GM19372 (cell line): Measurements from ENCODE around the gene LZTS2.
A peak's percentile ranks its signal among the peaks of the same experiment; 100 is the strongest.

Source experiments
- ATAC-seq: cut with Tn5 transposase; IDR thresholded peaks from one replicate; pipeline ENCODE4 v1.9.1; 2021; ENCODE audit warnings: mild to moderate bottlenecking, low read depth, moderate library complexity; ENCODE audit not compliant: unreplicated experiment

Gene LZTS2

DNA sequence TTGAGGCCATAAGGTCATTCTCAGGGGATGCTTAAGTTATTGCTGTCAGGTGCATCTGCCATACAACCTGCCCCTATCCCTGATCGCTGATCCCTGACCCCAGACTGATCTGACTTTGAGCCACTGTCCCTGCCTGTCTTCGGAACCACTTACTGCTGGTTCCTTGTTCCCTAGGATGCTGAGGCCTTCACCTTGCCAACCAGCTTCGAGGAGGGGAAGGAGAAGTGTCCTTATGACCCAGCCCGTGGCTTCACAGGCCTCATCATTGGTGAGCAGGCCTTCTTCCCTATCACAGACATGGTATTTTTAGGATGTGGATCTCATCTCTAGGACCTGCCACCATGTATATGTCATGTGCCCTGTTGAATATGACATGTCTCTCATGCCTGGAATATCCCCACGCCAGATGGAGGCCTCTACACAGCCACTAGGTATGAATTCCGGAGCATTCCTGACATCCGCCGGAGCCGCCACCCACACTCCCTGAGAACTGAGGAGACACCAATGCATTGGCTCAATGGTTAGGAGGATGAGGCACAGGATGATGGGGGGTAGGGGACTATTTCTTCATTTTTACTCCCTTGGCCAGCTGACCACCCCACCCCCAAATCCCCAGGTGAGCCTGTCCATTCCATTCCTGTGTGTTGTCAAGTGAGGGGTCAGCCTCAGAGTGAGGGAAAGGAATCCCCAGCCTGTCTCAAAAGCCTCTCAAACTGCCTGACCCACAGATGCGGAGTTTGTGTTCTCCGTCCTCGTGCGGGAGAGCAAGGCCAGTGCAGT lies 21.3 kb upstream of the LZTS2 start:
- no peak for ATAC-seq

DNA sequence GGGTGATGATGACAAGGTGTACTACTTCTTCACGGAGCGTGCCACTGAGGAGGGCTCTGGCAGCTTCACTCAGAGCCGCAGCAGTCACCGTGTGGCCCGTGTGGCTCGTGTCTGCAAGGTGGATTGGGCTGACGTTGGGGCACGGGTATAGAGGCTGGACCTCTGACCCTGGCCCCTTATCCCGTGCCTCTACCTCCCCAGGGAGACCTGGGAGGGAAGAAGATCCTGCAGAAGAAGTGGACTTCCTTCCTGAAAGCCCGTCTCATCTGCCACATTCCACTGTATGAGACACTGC lies 20.8 kb upstream of the LZTS2 start:
- no peak for ATAC-seq

DNA sequence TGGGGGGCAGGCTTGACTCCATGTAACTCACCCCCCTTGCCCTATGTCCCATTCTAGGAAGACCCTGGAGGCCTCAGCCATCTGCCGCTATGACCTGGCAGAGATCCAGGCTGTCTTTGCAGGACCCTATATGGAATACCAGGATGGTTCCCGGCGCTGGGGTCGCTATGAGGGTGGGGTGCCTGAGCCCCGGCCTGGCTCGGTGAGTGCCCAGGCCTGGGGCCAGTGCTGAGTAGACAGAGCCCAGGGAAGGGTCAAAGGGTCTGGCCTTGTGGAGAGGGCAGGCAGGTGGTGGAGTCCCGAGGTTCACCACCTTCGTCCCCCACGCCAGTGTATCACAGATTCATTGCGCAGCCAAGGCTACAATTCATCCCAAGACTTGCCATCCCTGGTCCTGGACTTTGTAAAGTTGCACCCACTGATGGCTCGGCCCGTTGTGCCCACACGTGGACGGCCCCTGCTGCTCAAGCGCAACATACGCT lies 19.8 kb upstream of the LZTS2 start:
- no peak for ATAC-seq

DNA sequence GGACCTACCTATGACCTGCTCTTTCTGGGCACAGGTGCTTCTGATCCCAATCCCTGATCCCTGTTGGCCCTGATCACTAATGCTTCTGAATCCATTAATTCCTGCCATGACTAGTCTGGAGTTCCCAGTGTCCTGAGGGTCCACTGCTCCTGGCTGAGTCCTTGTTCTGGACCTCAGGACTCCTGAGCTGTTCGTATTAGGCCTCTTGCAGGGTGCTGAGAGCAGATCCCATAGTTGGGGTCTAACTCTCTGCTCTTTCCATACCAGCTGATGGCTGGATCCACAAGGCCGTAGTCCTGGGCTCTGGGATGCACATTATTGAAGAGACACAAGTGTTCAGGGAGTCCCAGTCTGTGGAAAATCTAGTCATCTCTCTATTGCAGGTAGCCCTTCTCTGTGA lies 19.3 kb upstream of the LZTS2 start:
- ATAC-seq, result no peak

DNA sequence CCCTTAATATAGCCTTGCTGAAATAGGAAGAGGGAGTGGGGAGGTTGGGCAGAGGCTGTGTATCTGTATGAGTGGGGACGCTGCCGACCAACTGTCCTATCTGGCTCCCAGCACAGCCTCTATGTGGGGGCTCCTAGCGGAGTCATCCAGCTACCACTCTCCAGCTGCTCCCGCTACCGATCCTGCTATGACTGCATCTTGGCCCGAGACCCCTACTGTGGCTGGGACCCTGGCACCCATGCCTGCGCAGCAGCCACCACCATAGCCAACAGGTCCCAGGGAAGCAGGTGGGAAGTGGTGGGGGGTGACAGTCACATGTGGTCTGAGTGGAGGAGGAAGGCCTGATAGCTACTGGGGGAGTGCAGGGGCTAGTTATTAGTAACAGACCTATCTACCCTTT lies 18.9 kb upstream of the LZTS2 start:
- ATAC-seq, result no peak

DNA sequence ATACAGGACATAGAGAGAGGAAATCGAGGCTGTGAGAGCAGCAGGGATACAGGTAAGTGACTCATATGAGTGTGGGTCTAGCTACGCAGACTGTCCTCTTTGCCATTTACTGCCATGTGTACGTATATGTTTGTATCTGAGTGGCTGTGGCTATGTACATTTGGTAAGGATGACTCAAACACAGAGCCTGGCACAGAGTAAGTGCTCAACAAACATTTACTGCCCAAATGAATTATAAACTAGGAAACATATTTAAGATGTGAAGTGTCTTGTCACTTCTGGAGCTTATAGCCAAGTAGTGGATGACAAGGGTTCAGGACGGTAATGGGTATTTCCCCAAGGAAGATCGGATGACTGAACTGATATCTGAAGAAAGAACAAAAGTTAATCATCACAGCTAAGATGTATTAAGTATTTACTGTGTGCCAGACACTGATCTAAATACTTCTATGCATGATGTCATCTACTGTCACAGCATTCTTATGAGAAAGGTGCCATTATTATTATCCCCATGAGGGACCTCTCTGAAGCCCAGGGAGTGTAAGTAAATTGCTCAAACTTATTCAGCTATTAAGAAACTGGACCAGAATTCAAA lies 18.3 kb upstream of the LZTS2 start:
- no peak for ATAC-seq

DNA sequence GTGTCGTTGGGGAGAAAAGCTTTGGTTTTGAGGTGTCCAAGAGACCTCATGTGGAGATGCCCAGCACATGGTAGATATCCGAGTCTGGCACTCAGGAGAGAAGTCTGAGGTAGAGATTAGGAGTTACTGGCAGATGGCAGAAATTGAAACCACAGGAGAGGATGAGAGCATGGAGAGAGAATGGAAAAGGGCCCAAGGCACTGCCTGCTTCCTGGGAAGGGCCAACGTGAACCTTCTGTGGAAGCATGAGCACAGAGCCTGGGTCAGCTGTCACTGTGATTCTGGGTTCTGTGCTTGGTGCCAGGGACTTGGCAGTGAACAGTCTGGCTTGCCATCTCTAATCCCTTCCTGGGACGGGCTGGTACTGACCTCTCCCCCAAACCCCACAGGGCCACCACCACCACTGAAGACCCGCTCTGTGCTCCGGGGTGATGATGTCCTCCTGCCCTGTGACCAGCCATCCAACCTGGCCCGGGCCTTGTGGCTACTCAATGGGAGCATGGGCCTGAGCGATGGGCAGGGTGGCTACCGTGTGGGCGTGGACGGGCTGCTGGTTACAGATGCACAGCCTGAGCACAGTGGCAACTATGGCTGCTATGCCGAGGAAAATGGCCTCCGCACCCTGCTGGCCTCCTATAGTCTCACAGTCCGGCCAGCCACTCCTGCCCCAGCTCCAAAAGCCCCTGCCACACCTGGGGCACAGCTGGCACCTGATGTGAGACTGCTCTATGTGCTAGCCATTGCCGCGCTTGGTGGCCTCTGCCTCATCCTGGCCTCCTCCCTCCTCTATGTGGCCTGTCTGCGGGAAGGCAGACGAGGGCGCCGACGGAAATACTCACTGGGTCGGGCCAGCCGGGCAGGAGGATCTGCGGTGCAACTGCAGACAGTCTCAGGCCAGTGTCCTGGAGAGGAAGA lies 16.4 kb upstream of the LZTS2 start:
- no peak for ATAC-seq

DNA sequence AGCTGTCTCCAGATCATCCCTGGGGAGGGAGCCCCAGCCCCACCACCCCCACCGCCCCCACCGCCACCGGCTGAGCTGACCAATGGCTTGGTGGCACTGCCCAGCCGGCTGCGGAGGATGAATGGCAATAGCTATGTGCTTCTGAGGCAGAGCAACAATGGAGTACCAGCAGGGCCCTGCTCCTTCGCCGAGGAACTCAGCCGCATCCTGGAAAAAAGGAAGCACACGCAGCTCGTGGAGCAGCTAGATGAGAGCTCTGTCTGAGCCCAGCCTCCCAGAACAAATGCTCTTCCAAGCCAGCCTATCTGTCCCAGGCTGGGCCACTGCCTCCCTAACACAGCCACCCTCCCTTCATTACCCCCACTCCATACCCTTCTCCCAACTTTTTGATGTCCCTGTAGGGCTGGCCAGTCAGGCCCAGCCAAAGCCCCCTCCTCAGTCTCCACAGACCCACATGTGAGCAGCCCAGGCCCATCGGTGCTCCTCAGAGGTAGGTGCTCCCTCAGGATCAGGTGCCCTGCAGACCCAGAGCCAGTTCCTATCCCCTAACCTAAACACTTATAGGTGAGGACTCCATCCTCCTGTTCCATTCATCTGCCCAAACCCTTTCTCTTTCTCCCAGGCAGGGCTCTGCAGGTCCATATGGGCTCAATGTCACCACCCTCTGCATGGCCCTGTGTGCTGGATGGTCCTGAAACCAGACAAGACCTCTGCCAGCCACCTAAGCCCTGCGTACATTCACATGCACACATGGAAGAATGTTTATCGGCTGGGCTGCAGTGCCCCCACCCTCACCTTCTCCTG lies 15.5 kb upstream of the LZTS2 start:
- ATAC-seq, result no peak

DNA sequence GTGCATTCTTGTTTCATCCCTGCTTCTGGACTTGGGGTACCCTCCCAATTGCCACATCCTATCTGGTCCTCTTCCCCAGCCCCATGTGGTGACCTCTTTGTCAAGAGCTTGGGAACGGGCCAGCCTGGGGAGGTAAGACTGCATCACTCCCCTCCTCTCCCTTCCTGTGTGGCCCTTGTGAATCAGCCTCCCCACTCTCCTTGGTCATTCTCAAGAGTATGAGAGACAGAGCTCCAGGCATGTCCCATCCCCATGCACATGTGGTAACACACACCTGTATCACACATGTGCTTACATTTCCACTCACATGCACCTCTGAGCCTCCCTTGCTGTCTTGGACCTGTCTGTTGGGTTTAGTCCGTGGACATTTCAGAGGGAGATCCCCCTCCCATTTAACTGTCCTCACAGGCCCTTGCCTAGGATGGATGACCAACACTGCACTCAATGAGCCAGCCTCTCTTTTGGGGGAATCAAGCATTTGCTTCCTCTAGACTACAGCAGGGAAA lies 14.9 kb upstream of the LZTS2 start:
- no peak for ATAC-seq

DNA sequence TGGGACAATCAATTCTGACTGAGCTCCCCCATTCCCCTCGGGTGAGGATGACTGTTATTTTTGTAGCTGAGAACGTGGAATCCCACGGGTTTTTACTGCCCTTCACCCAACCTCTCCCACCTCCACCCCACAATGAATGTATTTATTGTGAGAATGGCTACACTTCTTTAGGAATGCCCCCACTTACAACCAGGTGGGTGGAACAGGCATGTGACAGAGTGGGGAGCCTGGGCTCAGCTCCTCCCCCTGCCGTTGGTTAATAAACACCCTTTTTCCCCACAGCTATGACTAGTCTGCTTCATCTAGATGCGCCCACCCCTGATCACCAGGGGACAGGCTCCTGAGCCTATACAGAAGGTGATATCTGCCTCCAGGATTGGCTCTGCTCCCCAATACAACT lies 14.3 kb upstream of the LZTS2 start:
- no peak for ATAC-seq

DNA sequence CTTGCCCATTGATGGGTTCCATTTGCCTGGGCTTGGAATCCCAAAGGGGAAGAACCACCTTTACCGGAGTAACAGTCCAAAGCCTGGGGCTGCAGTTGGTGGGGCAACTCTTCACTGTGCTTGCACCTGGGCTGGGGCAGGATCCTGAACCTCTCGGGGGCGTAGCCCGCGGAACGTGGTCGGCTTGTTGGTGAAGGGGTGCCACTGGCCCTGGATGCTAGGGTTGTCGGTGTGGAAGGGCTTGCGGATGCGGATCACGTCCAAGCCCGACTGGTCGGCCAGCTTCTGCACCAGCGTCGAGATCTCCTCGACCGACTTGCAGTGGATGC lies 13.0 kb upstream of the LZTS2 start:
- no peak for ATAC-seq

DNA sequence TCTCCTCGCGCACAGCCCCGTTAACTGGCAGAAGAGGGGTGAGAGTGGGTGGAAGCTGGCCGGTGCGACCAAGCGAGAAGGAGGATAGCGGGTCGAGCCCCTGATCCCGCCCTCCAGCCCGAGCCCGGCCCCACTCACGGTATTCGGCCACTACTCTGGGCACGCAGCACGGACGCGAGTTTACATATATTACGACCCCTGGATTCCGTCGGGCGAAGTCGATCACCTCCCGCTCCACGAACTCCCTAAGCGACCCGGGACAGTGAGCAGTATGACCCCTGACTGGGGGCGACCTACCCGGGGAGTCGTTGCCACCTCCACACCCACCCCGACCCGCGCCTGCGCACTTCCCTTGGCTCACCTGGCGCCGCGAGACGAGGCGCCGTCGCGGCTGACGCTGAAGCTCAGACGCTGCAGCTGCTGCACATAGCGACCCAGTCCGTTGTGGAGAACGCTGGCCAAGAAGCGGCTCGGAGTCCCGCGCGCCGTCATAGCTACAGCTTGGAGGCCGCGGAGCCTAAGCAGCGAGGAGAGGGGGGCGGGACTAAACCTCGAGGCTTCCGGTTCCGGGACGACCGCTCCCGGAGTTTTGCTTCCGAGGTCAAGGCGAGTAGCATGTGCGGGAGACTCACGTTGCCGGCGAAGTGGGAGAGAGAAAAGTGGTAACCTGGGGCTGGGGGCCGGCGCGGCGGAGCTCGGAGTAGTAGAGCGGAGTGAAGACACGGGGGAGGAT lies 12.5 kb upstream of the LZTS2 start, which contains the start of the genes MRPL43 and TWNK:
MRPL43 (minus strand) TSS at position 546 of the 733 bp plus-strand sequence; CDS start at position 492, 54 bp downstream.
TWNK (plus strand) TSS at position 592 of the 733 bp plus-strand sequence. CDS start 668 bp downstream, outside the sequence.
- peak; percentile 80 for ATAC-seq

DNA sequence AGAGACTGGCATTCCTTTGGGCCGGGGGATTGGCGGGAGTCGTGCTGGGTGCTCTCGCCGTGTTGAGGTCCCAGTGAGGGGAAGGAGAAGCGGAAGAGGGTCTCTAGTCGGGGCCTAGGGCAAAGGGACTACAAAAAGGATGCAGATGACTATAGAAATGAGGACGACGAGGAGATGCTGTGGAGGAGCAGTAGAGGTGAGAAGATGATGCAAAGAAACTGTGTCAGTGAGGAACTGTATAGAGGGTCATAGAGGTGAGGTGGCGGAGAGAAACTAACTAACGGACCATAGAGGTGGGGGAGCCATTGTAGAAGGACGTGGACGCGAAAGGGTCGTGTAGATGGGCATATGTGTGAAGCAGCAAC lies 11.9 kb upstream of the LZTS2 start:
- no peak for ATAC-seq

DNA sequence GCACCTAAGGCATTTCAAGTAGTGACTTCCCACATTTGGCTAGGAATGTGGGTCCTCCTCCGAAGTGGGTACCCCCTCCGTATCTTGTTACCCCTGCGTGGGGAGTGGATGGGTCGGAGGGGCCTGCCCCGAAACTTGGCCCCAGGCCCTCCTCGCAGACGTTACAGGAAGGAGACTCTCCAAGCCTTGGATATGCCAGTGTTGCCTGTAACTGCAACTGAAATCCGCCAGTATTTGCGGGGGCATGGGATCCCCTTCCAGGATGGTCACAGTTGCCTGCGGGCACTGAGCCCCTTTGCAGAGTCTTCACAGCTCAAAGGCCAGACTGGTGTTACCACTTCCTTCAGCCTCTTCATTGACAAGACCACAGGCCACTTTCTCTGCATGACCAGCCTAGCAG lies 11.4 kb upstream of the LZTS2 start:
- no peak for ATAC-seq

DNA sequence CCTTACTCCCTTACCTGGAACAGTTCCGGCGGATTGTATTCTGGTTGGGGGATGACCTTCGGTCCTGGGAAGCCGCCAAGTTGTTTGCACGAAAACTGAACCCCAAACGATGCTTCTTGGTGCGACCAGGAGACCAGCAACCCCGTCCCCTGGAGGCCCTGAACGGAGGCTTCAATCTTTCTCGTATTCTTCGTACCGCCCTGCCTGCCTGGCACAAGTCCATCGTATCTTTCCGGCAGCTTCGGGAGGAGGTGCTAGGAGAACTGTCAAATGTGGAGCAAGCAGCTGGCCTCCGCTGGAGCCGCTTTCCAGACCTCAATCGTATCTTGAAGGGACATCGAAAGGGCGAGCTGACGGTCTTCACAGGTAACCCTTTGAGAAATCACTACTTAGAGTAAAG lies 10.5 kb upstream of the LZTS2 start:
- ATAC-seq, result no peak

DNA sequence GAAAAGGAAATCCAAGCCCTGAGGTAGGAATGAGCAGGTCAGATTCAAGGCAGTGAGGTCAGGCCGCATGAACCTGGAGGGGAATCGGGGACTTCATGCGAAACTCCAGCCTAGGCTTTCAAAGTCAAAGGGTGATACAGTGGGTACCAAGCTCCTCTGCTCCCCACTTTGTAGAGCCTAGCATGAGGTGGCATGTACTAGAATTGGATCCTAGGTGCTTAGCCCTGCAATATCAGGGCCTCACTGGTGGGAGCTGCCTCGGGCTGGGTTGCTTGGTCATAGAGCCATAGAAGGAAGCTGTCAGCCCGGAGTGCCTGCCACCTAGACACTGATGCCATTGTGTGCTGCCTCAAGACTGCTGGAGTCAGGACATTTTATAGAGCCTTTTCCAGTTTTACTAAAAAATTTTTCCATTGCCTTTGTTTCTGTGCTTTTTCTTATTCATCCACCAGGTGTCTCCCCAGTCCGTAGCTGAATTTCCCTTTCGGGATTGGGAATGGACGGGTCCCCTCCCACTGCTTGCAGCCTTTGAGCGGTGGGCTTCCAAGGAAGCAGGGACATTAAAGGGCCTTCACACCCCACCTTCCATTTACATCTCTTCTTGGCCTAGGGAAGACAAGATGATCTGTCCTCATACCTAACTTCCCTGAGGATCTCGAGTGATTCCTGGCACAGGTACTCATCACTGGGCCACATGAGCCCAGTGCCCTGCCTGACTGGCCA lies 5.5 kb upstream of the LZTS2 start:
- no peak for ATAC-seq

DNA sequence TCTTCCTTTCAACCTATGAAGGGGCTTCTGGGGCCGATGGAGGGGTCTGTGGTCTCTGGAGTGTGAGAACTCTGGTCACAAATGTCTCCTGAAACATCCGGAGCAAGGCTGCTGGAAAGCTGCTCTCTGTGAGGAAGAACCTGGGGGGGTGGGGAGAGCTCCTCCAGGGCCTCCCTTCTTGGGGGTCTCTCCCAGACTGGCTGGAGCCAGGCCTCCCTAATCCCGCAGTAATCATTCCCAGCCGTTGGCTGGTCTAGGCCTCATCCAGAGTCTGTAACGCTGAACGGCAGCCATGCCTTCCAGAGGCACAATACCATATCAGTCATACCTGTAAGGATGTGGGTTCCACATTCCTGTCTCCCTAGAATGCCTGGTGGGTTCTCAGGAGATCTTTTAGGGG lies 4.4 kb upstream of the LZTS2 start:
- no peak for ATAC-seq

DNA sequence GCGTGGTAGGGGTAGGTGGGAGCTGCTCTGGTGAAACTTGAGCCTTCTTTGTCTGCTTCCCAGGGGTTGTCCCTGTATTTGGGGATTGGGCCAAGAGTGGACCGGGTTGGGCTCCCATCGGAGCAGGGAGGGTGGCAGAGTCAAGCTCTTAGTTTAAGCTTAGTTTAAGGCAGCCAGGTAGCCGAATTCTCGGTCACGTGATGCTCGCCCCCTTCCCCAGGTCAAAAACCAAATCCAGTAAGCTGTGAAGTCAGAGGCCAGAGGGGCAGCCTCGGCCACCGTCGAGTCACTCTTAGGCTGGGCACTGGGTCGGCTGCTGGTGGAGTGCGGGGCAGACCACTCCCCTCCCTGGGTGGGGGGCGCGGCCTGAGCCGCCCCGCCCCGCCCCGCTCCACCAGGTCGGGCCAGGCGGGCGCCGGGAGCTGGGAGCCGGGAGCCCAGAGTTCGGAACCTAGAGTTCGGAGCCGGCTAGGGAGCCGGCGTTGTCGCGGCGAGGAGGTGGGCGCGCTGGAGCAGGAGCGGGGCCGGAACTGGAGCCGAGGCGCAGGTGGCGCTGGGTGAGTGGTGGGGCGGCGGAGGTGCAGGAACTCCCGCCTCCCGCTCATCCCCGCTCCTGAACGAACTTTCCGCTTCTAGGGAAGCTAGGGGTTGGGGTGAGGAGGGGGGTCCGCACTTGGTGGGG lies 2.8 kb upstream of the LZTS2 start:
- ATAC-seq, result no peak
